Kasumi-1 (cell line): ENCODE results near the gene FAM110D.
A peak's percentile ranks its signal among the peaks of the same experiment; 100 is the strongest.

Experiments
- DNase-seq, 2 experiments: peaks; one replicate each; lab custom pipeline; 2025; lab: John Stamatoyannopoulos, UW

Gene FAM110D

DNA sequence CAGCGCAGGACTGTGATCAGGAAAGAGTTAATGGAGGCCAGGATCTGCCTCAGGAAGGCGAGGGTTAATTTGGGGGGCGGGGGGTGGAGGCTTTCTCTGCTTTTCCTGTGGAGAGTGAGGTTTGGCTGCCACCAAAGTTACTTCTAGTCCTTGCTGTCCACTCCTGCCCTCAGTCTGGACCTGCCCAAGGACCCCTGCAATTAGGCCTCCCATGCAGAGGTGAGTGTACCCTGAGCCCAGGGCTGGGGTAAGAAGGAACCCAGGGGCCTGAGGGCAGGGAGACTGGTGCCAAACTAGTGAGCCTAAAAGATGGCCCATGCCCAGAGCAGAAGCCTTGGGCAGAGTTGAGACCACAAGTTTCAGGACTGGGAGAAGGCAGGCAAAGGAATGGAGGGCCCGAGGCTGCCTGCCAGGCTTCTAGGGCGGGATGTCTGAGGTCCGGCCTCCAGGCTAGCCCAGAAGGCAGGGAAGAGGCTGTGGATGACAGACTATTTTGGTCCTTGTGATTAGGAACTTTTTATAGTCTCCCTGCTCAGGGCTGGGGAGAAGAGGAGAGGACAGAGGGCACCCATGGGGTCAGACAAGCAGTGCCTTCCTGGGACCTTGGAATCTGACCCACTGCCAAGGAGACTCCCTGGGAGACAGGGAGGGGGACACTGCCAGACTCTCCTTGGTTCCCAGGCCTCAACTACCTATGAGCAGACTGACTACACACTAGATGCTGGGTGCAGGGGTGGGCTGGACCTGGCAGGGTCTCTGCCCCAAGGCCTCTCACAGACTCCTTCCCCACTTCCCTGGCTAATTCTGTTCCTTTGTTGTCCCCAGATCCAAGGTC lies at the start of gene FAM110D:
TSS of gene FAM110D (plus strand) at position 172 of the 835 bp plus-strand sequence. CDS start 2,213 bp downstream, outside the sequence.
- no peak for DNase-seq

DNA sequence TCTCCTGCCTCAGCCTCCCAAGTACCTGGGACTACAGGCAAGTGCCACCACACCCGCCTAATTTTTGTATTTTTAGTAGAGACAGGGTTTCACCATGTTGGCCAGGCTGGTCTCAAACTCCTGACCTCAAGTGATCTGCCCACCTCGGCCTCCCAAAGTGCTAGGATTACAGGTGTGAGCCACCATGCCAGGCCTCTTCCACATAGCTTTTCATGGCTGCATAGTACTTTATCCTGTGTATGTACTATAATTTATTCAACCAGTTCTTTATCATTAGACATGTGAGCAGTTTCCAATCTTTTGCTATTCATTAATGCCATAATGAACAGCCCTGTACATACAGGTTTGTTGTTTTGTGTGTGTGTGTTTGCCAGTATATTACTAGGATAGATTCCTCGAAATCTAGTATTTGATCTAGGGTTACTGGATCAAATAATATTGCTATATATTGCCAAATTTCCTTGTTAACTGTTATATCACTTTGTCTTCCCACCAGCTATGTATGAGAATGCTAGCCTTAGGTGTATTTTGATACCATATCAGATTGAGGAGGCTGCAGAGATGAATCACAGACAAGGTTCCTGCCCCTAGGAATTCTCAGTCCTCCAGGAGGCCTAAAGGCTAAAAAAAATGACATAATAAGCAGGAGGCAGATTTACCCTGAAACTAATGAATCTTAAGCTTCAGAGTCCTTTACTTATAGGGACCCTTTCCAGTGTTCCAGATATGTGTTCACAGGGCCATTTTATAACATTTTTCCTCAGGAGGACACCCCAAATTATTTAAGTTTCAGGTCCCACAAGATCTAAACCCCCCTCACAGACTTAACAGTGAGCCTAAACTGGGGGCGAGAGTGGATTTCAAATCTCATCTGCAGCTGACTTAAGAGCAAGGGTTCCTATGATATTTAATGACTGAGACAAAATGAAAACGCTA lies 49.4 kb upstream of the FAM110D start:
- DNase-seq = no peak

DNA sequence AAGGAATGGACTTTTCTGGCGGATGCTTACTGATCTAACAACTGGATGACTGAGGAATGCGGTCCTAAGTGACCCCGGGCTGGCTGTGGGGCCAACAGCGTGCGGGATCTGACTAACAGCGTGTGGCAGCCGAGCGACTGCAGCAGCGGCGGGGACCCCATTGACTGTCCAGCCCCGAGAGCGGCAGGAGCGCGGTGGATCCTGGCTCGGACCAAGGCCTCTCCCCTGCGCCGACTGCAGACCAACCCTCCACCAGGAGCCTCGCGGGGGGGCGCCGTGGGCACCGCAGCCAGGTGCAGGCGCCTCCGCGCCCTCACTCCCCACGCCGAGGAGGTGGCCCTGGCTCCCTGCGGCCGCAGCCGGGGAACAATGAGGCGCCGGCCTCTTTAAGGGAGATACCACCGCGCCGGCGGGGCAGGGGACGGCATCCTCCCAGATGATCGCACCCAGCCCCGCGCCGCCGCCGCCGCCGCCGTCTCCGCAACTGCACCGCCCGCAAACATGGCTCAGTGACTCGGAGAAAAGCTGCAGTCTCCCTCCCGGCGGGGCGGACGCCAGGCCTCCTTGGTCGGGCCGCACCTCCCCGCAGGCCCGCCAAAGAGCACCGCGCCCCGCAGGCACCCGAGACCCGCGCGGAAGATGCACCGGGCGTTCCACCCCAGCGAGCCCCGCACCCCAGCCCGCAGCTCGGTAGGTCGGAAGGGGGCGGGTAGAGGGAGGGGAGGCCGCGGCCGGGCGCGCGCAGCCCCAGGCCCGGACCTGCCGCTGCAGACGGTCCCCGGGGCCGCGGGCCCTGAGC lies 47.9 kb upstream of the FAM110D start:
- peak; percentile 15 to 28 for DNase-seq

DNA sequence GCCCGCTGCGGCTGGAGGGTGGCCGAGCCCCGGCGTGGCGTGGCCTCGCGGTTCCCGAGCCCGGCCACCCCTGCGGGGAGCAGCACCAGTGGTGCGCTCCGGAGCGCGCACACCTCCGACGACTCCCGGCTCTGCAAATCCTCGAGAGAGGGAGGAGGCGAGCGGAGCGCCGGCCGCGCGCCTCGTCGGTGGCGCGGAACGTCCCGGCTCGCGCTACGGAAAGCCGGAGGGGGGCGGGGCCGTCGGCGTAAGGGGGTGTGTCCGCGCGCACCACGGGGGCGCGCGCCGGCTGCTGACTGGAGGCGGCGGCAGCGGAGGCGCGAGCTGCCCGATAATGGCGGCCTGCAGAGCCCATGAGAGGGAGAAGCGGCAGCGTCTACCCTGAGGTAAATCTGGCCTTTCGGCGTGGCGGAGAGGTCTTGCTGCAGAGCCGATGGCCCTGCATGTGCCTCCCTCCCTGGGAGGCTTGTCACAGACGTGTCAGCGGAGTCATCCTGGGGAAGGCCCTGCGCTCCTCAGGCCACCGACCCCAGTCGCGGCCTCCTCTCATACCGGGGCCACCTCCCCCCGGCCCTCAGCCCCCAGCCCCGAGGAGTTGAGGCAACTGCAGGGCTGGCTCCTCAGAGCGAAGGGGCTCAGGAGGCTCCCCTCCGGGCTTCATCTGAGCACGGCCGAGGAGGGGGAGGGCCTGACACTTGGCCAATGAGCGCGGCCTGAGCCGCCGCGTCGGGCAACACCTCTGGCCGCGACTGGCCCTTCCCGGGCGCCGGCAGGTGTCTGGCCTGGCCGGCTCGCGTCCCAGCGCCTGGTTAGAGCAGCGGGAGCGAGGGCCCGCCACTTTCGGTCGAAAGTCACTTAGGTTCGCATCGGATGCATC lies 47.1 kb upstream of the FAM110D start, which contains the start of gene PDIK1L:
TSS of gene PDIK1L (plus strand) at position 295 of the 877 bp plus-strand sequence. CDS start 2,485 bp downstream, outside the sequence.
- DNase-seq = peak; percentile 84 to 89

DNA sequence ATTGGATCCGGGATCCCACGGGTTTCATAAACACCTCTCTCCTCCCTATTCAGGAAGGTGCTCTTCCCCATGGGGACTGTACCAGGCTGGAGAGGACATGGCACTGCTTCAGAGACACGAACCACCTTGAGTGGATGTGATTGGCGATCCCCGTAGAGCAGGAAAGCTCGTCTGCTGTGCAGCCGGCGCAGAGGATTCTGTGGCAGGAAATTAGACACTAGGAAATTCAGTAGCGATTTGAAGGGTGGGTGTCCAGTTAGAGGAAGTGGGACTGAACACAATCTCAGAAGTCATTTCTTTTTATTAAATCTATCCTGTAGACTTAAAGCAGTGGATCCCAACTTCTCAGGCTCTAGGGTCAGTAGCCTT lies 46.5 kb upstream of the FAM110D start:
- peak; percentile 26 to 33 for DNase-seq

DNA sequence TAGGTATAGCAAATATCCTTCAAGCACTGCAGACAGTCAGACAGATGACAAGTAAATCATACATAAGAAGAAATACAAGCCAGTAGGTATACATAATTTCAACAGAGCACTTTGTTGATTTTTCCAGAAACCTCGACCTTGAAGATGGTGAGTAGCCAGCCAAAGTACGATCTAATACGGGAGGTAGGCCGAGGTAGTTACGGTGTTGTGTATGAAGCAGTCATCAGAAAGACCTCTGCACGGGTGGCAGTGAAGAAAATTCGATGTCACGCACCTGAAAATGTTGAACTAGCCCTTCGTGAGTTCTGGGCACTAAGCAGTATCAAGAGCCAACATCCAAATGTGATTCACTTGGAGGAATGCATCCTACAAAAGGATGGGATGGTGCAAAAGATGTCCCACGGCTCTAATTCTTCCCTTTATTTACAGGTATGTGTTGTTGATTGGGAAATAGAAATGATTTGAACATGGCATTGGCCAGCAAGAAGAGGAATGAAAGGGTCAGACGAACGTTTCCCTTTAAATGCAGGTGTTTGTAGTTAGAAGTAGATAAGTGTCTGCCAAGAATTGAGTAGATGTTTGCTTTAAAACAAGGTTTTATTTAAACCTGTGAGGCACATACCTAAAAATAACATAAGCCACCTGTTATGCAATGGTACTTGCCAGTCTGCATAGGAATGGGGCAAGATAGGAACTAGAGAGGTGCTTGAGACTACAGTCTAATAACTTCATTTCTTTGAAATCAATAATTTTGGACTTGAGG lies 44.5 kb upstream of the FAM110D start:
- no peak for DNase-seq

DNA sequence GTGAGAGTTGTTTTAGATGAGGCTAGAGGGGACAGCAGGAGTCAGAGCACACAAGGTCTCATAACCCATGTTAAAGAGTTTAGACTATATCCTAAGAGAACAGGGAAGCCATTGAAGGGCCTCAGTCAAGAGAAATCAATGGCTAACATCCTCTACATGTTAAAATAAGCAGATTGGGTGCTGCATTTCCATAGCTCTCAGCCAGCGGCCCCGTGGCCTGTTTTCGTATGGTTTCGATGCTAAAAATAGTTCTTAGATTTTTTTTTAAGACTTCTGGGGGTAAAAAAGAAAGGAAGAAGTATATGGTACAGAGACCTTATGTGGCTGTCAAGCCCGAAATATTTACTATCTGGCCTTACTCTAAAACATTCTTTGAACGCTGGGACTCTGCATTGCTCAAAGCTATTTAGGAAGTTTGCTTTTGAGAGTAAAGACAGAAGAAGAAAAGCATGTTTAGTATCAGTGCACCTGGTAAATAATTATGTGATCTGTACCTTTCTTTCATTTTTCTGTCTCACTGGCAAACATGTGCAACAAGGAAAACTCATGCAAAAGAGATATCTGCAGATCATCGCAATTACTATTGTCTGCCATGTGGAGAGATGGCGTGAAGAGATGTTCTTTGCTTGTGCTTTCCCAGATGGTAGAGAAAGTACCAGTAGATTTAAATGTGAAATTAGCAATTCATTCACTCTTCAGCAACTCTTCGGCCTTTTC lies 38.8 kb upstream of the FAM110D start:
- no peak for DNase-seq

DNA sequence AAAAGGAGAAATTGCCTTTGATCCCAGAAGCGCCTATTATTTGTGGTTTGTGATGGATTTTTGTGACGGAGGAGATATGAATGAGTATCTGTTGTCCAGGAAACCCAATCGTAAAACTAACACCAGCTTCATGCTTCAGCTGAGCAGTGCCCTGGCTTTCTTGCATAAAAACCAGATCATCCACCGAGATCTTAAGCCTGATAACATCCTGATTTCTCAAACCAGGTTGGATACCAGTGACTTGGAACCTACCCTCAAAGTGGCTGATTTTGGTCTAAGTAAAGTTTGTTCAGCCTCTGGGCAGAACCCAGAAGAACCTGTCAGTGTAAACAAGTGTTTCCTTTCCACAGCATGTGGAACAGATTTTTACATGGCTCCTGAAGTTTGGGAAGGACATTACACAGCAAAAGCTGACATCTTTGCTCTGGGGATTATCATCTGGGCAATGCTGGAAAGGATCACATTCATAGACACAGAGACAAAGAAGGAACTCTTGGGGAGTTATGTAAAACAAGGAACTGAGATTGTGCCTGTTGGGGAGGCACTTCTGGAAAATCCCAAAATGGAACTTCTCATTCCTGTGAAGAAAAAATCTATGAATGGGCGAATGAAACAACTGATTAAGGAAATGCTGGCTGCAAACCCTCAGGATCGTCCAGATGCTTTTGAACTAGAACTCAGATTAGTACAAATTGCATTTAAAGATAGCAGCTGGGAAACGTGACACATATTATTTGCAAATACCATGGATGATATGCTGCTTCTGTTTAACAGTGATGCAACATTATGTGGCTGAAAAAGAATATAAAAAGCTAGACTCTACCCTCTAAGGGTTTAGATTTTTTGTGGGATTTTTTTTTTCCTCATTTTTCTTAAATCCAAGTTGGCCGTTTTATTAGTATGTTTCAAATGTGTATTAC lies 36.8 kb upstream of the FAM110D start:
- DNase-seq = no peak

DNA sequence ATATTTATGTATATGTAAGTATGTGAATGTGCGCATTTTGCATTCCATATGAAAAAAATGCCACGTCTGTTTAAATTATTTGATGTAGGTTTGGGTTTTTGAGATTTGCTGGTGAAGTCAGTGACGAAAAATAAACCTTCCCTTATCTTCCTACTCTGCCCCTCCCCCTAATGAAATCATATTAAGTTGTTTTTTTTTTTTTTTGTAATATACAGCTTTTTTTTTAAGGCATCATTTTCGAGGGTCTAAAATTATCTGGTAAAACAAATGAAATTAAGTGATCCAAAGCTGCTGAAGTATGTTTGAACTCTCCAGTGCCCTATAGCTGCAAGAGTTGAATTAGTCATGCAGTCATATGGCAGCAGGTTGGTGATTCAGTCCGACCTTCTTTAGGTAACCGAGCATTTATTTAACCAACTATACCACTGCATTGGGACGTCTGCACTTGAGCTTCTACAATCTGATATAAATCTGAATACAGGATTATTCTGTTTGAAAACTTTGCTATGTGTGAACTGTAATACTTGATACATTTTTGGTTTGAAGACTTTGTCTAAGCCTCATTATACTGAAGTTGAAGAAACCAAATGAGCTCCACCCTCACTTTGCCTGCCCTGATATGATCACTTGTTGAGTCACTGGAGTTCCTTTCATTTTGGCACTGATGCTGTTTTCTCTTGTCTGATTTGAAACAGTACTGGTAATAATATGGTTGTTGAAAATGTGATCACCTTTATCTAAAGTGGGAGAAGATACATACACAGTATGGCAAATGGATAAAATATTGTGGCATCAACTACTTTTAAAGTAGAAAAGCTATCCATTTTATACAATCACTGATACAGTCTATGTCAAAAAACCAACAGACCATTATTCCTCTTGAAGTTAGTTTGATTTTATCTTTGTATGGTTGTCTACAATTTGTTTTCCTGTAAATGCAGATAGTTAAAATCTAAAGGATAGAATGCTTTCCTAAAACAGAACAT lies 35.6 kb upstream of the FAM110D start:
- DNase-seq = no peak

DNA sequence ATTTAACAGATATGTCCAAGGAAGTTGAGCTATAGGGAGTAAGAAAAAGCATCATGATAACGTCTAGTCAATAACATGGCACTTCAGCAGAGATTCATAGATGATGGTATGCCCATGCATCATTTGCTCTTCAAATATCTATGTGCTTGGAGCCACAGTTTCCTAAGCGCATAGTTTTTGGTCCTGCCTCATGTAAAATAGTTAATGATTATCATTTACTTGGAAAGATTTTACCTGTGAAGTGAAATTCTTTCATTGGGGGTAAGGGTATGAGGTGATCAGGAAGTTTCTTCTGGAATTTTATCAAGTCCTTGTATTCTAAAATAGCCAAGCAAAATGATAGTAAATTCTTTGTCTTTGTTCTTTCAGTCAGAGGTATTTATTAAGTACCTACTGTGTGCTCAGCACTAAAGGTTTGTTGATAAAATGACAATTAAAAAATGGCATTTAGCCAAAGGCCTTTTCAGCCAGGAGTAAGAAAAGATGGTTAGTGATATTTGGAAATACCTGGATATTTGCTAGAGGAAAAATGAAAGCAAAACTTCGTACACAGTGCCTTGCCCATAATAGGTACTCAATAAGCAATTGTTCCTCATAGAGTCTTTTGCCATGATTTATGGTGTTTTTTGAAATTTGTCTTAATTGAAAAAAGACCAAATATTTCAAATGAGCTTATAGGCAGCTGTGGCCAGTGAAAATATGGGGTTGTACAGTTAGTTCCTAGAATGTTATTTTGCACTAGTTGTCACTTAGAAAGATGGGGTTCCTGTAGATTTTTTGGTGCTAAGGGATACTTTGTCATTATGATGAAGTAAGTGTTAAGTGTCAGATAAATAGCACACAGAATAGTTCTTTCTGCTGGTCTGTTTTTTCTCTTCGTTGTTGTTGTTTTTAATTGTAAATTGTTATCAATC lies 34.2 kb upstream of the FAM110D start:
- DNase-seq = no peak

DNA sequence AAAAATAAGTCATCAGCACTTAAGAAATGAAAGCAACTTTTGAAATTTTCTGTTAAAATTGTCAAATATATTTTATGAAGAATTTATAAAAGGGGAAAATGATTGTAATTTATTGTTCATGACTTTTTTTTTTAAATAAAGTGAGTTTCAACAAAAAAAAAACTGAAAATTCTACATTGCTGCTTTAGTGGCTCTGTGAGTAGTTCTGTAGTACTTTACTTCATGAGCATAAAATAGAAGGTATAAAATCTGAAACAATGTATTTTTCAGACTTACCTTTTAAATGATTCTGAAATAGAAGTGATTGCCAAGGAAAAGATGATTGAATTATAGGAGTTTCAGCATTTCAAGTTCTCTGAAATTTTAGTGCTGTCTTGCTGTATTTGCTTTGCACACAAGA lies 33.5 kb upstream of the FAM110D start:
- DNase-seq = no peak

DNA sequence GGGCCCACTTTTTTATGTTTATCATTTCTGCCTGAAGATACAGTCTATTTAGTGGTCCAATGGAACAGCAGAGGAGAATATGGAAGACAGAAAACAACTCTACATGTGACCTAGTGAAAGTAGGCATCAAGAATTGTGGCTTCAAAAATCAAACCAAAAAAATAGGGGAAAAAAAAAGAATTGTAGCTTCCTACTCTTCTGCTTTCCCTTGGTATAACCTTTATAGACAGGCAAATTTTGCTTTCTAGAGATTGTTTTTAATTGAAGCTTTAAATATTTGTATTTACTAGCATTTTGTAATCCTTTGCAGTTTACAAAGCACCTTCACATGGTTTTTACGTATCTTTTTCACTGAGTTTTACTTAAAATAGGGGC lies 32.9 kb upstream of the FAM110D start:
- DNase-seq = no peak

DNA sequence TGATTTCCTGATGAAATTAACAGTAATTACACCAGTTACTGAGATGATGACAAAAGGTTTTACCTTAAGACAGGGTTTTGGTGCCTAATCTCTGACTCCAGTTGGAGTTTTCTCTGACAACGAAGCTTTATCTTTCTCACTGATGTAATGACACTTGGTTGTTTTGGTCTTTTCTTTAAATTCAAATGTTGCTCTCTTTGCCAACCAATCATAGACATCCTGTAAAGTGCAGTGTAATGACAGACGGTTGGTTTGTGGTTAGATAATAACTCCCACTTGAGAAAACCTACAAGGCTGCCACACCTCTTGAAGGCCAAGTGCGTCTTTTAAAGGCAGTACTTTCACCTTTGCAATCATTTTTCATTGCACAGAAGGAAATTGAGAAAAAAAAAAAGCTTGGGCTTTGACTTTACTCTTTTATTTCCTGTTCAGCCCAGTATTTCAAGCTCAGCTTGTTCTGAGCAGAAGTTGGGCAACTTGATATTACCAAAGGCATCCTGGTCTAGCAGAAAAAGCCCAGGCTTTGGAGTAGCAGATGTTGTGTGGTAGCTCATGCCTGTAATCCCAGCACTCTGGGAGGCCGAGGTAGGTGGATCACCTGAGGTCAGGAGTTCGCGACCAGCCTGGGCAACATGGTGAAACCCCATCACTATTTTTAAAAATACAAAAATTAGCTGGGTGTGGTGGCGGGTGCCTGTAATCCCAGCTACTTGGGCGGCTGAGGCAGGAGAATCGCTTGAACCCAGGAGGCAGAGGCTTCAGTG lies 32.4 kb upstream of the FAM110D start:
- DNase-seq = peak; percentile 79 to 85

DNA sequence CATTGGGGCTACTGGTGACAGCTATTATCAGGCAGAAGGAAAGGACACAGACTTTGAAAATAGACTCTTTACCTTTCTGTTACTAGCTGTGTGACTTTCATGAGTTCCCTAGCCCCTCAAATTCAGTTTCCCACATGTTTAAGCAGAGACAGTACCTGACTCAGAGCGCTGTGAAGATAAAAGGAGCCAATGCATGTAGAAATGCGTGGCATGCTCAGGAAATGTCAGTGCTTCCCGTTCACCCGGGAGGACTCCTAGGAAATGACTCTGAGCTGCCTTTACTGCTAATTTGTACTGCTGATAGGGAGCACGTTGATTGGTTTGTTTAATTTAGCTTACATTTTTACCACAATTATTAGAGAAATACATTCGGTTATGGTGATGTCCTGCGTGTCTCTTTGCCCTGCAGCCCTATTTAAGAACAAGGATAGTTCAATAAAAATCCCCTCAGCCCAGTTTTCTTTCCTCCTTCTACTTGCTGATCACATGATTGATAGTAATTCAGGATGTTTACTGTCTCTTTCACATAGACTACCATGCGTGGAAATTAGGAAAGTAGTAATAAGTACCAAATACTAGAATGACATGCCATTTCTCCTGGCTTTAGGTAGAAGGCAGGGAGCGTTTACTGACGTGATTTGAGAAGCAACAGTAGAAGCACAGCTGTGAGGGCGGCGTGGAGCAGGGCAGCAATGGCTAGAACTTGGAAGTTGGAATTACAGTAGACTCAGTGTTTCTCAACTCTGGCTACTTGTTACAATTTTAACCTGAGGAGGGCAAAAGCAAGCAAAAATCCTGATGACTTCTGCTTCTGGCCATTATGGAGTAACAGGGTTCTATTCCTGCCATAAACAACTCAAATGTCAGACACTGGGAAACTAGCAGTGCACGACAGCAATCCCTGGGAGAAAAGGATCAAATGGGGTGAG lies 31.4 kb upstream of the FAM110D start:
- DNase-seq = peak; percentile 21
